GM19372 (cell line): Measurements from ENCODE around the gene PSMA2.
A peak's percentile ranks its signal among the peaks of the same experiment; 100 is the strongest.

ENCODE experiments used
- ATAC-seq: cut with Tn5 transposase; IDR thresholded peaks from one replicate; pipeline ENCODE4 v1.9.1; 2021; ENCODE audit warnings: mild to moderate bottlenecking, low read depth, moderate library complexity; ENCODE audit not compliant: unreplicated experiment

Gene PSMA2

GRCh38 chr7:42931834-42932651, at the start of gene PSMA2, which contains the start of gene MRPL32:
Gene PSMA2, minus strand, starts transcription at chr7:42932174. Its CDS starts 16 bp downstream, at chr7:42932158.
Gene MRPL32, plus strand, starts transcription at chr7:42932376. Its CDS starts 11 bp downstream, at chr7:42932387.
- peak; percentile 99 for ATAC-seq

GRCh38 chr7:42981601-42982000, 49.6 kb upstream of the PSMA2 start:
- ATAC-seq, result no peak

- ATAC-seq, result no peak
Observed at GRCh38 chr7:42980514-42980913, 48.5 kb upstream of the PSMA2 start.

GRCh38 chr7:42980084-42980483, 48.1 kb upstream of the PSMA2 start:
- ATAC-seq, result no peak

- ATAC-seq, result no peak
Observed at GRCh38 chr7:42978496-42978895, 46.5 kb upstream of the PSMA2 start.

- no peak for ATAC-seq
Observed at GRCh38 chr7:42976371-42976770, 44.4 kb upstream of the PSMA2 start.

- ATAC-seq, result no peak
Observed at GRCh38 chr7:42972699-42973500, 40.9 kb upstream of the PSMA2 start.

- no peak for ATAC-seq
Observed at GRCh38 chr7:42967391-42967790, 35.4 kb upstream of the PSMA2 start.

- ATAC-seq, result peak; percentile 61
Observed at GRCh38 chr7:42964849-42965805, 33.2 kb upstream of the PSMA2 start.

- ATAC-seq, result no peak
Observed at GRCh38 chr7:42964293-42964692, 32.3 kb upstream of the PSMA2 start.

GRCh38 chr7:42961170-42961569, 29.2 kb upstream of the PSMA2 start:
- ATAC-seq, result no peak

GRCh38 chr7:42960762-42961161, 28.8 kb upstream of the PSMA2 start:
- no peak for ATAC-seq

- ATAC-seq, result no peak
Observed at GRCh38 chr7:42959549-42959948, 27.6 kb upstream of the PSMA2 start.

GRCh38 chr7:42956062-42956461, 24.1 kb upstream of the PSMA2 start:
- no peak for ATAC-seq

GRCh38 chr7:42953994-42954393, 22.0 kb upstream of the PSMA2 start:
- ATAC-seq, result no peak

- ATAC-seq, result no peak
Observed at GRCh38 chr7:42952328-42952727, 20.4 kb upstream of the PSMA2 start.

GRCh38 chr7:42950417-42950816, 18.4 kb upstream of the PSMA2 start:
- ATAC-seq, result no peak

GRCh38 chr7:42947521-42947920, 15.5 kb upstream of the PSMA2 start:
- no peak for ATAC-seq

- ATAC-seq, result no peak
Observed at GRCh38 chr7:42946627-42946950, 14.6 kb upstream of the PSMA2 start.

- peak; percentile 55 for ATAC-seq
Observed at GRCh38 chr7:42945821-42946626, 14.1 kb upstream of the PSMA2 start.
